ENCODE results near the gene RAP1GAP2. TPM values are rescaled to one million over a fixed set of nuclear protein-coding genes. Genes with fewer than 3 reads are reported as not detected.

RAP1GAP2 gene
- total and polyA plus RNA-seq, 7 experiments from 2014 or later, result 0.54 to 95.6 (median 2.6) TPM

DNA sequence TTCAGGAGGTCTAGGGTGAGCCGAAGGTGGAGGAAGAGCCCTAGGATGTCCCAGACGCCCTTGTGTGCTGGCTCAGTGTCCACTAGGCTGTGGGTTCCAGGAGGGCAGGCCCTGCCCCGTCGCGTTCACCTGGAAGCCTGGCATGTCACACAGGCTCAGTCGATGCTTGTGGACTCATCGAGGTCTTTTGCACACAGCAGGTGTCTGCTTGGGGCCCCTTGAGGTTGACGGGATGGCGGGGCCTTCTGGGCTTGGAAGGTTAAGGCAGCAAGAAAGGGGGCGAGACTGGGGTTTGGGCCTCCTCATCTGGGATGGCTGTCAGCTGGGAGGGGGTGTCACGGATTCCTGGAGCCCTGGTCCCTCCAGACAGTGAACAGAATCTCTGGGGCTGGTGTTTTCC lies 1.9 kb downstream of the RAP1GAP2 start:
- peaks cover 0 to 8% (median 0%) of the 10 kb centered on the region in 3 experiments for H3K36me3 ChIP-seq (ENCODE audit: control insufficient read depth in 2 of 3, insufficient read depth in 3 of 3, low read length in 3 of 3)
- ChIA-PET CTCF (no interaction called here), POLR2A (interaction anchor here (1.2 to 3.8 kb wide), 2 partner anchors 13 to 16 kb away, joined by 10 to 18 read pairs; no protein-coding TSS in a partner anchor)
- peak overlapping the region; percentile 83 to 100 (median 93) for H3K4me3 Mint-ChIP-seq
- ATAC-seq (no peak), DNase-seq (no peak)
- H3K4me3 ChIP-seq (ENCODE audit: low read length), result peak overlapping the region; percentile 87
- peaks cover 36 to 43% of the 10 kb centered on the region in 2 donors for H3K4me1 ChIP-seq (ENCODE audit: control insufficient read depth in 2 of 2, insufficient read depth in 2 of 2, low read length in 2 of 2)
- no peak overlapping the region for H3K27ac ChIP-seq (ENCODE audit: low read depth, low read length)
- H3K9me3 ChIP-seq (ENCODE audit: control insufficient read depth in 2 of 3, low read length in 3 of 3), result no peaks in the 10 kb centered on the region
- H3K4me1 Mint-ChIP-seq, result peaks cover 50 to 82% (median 66%) of the 10 kb centered on the region in 7 donors
- H3K27ac Mint-ChIP-seq, result peak overlapping the region in 4 of 9 donors; percentile 9 to 74 (median 33)
- H3K27me3 Mint-ChIP-seq, result peaks cover 0 to 3% (median 0%) of the 10 kb centered on the region in 5 donors
- intact Hi-C loops (cut with micrococcal nuclease), result no loop called here
- H3K27me3 ChIP-seq (ENCODE audit: control insufficient read depth in 2 of 2, insufficient read depth in 2 of 2, low read length in 2 of 2), result no peaks in the 10 kb centered on the region
- peaks cover 0 to 21% (median 12%) of the 10 kb centered on the region in 5 donors for H3K36me3 Mint-ChIP-seq
- H3K9me3 Mint-ChIP-seq, result no peaks in the 10 kb centered on the region

DNA sequence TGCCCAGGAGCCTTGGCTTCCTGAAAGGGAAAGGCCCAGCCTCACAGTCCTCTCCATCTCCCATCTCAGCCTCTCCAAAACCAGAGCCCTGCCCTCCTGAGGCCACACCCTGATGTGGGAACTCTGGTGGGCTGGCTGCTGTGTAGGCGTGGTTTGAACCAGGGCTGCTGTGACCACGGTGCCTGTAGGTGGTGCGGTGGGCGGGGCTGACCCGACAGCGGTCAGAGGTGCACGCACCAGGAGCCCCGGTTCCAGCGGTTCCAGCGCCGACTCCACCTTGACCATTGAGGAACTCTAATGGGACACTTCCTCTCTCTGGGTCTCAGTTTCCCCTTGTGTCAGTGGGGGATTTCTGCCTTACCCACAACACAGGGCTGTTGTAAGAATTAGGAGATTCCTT lies 2.4 kb downstream of the RAP1GAP2 start:
- Histone ChIP-seq H3K4me3 (ENCODE audit: low read length) (no peak overlapping the region), H3K9me3 (ENCODE audit: control insufficient read depth in 2 of 3, low read length in 3 of 3) (no peaks in the 10 kb centered on the region), H3K27ac (ENCODE audit: low read depth, low read length) (no peak overlapping the region), H3K4me1 (ENCODE audit: control insufficient read depth in 2 of 2, insufficient read depth in 2 of 2, low read length in 2 of 2) (peaks cover 32 to 38% of the 10 kb centered on the region in 2 donors), H3K36me3 (ENCODE audit: control insufficient read depth in 2 of 3, insufficient read depth in 3 of 3, low read length in 3 of 3) (peaks cover 0 to 8% (median 0%) of the 10 kb centered on the region in 3 experiments), H3K27me3 (ENCODE audit: control insufficient read depth in 2 of 2, insufficient read depth in 2 of 2, low read length in 2 of 2) (no peaks in the 10 kb centered on the region)
- peak overlapping the region in 1 of 9 donors; percentile 40 for H3K27ac Mint-ChIP-seq
- POLR2A ChIA-PET, result interaction anchor here (3.8 kb wide), 1 partner anchor 16 kb away, joined by 18 read pairs; no protein-coding TSS in a partner anchor
- peaks cover 0 to 3% (median 0%) of the 10 kb centered on the region in 5 donors for H3K27me3 Mint-ChIP-seq
- no peaks in the 10 kb centered on the region for H3K9me3 Mint-ChIP-seq
- DNase-seq (no peak), ATAC-seq (no peak)
- H3K4me1 Mint-ChIP-seq, result peaks cover 53 to 78% (median 61%) of the 10 kb centered on the region in 7 donors
- peaks cover 0 to 25% (median 12%) of the 10 kb centered on the region in 5 donors for H3K36me3 Mint-ChIP-seq
- H3K4me3 Mint-ChIP-seq, result peak overlapping the region in 2 of 10 donors; percentile 4 to 59
- CTCF ChIA-PET, result no interaction called here
- intact Hi-C loops (cut with micrococcal nuclease), result no loop called here

DNA sequence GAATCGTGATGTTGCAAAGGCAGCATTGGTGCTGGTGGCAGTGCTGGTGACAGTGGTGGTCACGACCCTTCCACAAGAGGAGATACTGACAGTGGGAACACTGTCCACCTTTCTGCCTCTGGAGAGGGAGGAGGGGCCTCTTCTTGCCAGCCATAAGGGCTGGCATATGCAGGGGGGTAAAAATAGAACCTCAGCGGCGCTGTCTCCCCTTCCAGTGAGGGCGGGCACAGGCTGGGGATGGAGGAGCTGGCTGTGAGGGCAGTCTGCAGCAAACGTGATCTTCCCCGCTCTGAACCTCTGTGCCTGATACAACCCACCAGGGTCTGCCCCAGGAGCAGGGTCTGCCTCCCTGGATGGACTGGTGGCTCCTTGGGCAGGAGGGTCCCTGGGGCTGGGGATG lies 3.4 kb downstream of the RAP1GAP2 start:
- H3K27ac Mint-ChIP-seq, result no peak overlapping the region

DNA sequence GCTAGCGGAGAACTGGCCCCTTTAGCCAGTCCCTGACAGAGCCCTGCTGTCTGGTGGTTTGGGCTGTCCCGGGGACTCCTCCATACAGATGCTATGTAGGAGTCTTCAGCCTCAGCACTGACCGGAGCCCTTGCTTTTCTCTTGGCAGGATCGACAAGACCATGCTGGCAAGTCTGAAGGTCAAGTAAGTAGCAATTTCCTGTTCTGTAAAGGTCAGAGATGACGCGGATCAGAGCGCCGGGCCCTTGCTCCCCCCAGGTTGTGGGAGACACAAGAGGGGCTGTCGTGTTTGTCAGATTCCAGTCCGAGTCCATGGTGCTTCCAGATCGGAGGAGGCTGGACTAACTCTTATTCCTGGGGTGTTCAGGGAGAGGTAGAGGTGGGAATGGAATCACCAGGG lies 4.1 kb downstream of the RAP1GAP2 start:
- no peaks in the 10 kb centered on the region for H3K9me3 Mint-ChIP-seq
- intact Hi-C loops (cut with micrococcal nuclease), result no loop called here

More for the DNA sequence above, 3.4 kb downstream of the RAP1GAP2 start:
- Mint-ChIP-seq H3K4me3 (peak overlapping the region in 2 of 10 donors; percentile 4 to 21), H3K27me3 (no peaks in the 10 kb centered on the region), H3K36me3 (peaks cover 0 to 26% (median 12%) of the 10 kb centered on the region in 5 donors), H3K4me1 (peaks cover 44 to 72% (median 53%) of the 10 kb centered on the region in 7 donors), H3K9me3 (no peaks in the 10 kb centered on the region)
- ChIA-PET CTCF (no interaction called here), POLR2A (interaction anchor here (3.8 kb wide), 1 partner anchor 15 kb away, joined by 18 read pairs; no protein-coding TSS in a partner anchor)
- Histone ChIP-seq H3K9me3 (ENCODE audit: control insufficient read depth in 2 of 3, low read length in 3 of 3) (no peaks in the 10 kb centered on the region), H3K27ac (ENCODE audit: low read depth, low read length) (no peak overlapping the region), H3K4me1 (ENCODE audit: control insufficient read depth in 2 of 2, insufficient read depth in 2 of 2, low read length in 2 of 2) (peaks cover 22 to 29% of the 10 kb centered on the region in 2 donors), H3K4me3 (ENCODE audit: low read length) (no peak overlapping the region), H3K36me3 (ENCODE audit: control insufficient read depth in 2 of 3, insufficient read depth in 3 of 3, low read length in 3 of 3) (peaks cover 0 to 12% (median 0%) of the 10 kb centered on the region in 3 experiments), H3K27me3 (ENCODE audit: control insufficient read depth in 2 of 2, insufficient read depth in 2 of 2, low read length in 2 of 2) (no peaks in the 10 kb centered on the region)
- intact Hi-C loops (cut with micrococcal nuclease), result no loop called here
- no peak for ATAC-seq
- no peak for DNase-seq

DNA sequence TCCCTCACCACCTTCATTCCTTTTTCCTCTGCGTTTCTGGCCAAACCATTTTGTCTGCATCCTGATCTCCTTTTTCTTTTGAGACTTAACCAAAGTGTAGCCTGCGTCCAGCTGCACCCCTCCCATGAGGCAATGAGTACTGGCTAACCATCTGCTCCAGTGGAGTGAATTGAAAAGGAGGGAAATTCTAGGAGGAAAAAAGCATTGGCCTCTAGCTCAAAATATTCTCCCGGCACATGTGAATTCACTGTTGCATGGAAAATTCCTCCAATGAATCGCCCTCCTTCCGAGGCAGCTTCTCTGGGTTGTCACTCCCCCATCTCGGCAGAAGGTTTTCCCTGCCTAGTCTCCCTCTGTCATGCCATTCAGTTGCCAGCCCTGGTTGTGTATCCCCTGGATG lies 5.6 kb downstream of the RAP1GAP2 start:
- DNase-seq (no peak), ATAC-seq (no peak)
- H3K27me3 Mint-ChIP-seq, result no peaks in the 10 kb centered on the region
- H3K36me3 ChIP-seq (ENCODE audit: control insufficient read depth in 2 of 3, insufficient read depth in 3 of 3, low read length in 3 of 3), result peaks cover 0 to 12% (median 0%) of the 10 kb centered on the region in 3 experiments
- H3K4me3 Mint-ChIP-seq, result no peak overlapping the region
- H3K36me3 Mint-ChIP-seq, result peaks cover 0 to 23% (median 12%) of the 10 kb centered on the region in 5 donors
- POLR2A ChIA-PET, result interaction anchor here (2.9 kb wide), 1 partner anchor 13 kb away, joined by 12 read pairs; no protein-coding TSS in a partner anchor
- no peaks in the 10 kb centered on the region for H3K9me3 Mint-ChIP-seq
- no peaks in the 10 kb centered on the region for H3K27me3 ChIP-seq (ENCODE audit: control insufficient read depth in 2 of 2, insufficient read depth in 2 of 2, low read length in 2 of 2)
- no peaks in the 10 kb centered on the region for H3K9me3 ChIP-seq (ENCODE audit: control insufficient read depth in 2 of 3, low read length in 3 of 3)
- H3K27ac ChIP-seq (ENCODE audit: low read depth, low read length), result no peak overlapping the region
- CTCF ChIA-PET, result no interaction called here
- H3K27ac Mint-ChIP-seq, result peak overlapping the region in 4 of 9 donors; percentile 13 to 67 (median 32)
- peaks cover 8 to 14% of the 10 kb centered on the region in 2 donors for H3K4me1 ChIP-seq (ENCODE audit: control insufficient read depth in 2 of 2, insufficient read depth in 2 of 2, low read length in 2 of 2)
- H3K4me3 ChIP-seq (ENCODE audit: low read length), result no peak overlapping the region
- H3K4me1 Mint-ChIP-seq, result peaks cover 28 to 54% (median 36%) of the 10 kb centered on the region in 7 donors
- intact Hi-C loops (cut with micrococcal nuclease), result no loop called here

More for the DNA sequence above, 4.1 kb downstream of the RAP1GAP2 start:
- H3K4me1 Mint-ChIP-seq, result peaks cover 40 to 68% (median 50%) of the 10 kb centered on the region in 7 donors
- H3K9me3 ChIP-seq (ENCODE audit: control insufficient read depth in 2 of 3, low read length in 3 of 3), result no peaks in the 10 kb centered on the region
- peaks cover 0 to 12% (median 0%) of the 10 kb centered on the region in 3 experiments for H3K36me3 ChIP-seq (ENCODE audit: control insufficient read depth in 2 of 3, insufficient read depth in 3 of 3, low read length in 3 of 3)
- no peak overlapping the region for H3K4me3 Mint-ChIP-seq
- no peaks in the 10 kb centered on the region for H3K27me3 Mint-ChIP-seq
- peak overlapping the region in 1 of 9 donors; percentile 41 for H3K27ac Mint-ChIP-seq
- ChIA-PET CTCF (no interaction called here), POLR2A (interaction anchor here (3.8 kb wide), 1 partner anchor 14 kb away, joined by 18 read pairs; no protein-coding TSS in a partner anchor)
- ATAC-seq, result no peak
- peaks cover 15 to 21% of the 10 kb centered on the region in 2 donors for H3K4me1 ChIP-seq (ENCODE audit: control insufficient read depth in 2 of 2, insufficient read depth in 2 of 2, low read length in 2 of 2)
- DNase-seq, result no peak
- H3K27me3 ChIP-seq (ENCODE audit: control insufficient read depth in 2 of 2, insufficient read depth in 2 of 2, low read length in 2 of 2), result no peaks in the 10 kb centered on the region
- no peak overlapping the region for H3K27ac ChIP-seq (ENCODE audit: low read depth, low read length)
- H3K36me3 Mint-ChIP-seq, result peaks cover 0 to 26% (median 12%) of the 10 kb centered on the region in 5 donors
- no peak overlapping the region for H3K4me3 ChIP-seq (ENCODE audit: low read length)

DNA sequence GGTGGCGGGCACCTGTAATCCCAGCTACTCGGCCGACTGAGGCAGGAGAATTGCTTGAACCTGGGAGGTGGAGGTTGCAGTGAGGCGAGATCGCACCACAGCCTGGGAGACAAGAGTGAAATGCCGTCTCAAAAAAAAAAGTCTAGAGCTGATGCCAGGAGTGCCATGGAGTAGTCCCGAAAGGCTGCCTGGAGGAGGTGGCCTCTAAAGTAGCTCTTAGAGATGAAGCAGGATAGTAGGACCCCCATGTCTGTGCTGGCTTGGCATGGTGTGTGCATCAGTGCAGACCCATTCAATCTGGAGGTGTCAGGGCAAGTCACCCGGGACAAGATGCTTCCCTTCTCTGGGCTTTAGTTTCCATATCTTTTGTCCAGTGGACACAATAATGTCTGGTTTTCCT lies 6.3 kb downstream of the RAP1GAP2 start:
- DNase-seq (no peak), ATAC-seq (no peak)
- Mint-ChIP-seq H3K36me3 (peaks cover 0 to 23% (median 12%) of the 10 kb centered on the region in 5 donors), H3K4me1 (peaks cover 21 to 54% (median 31%) of the 10 kb centered on the region in 7 donors), H3K27me3 (no peaks in the 10 kb centered on the region), H3K9me3 (no peaks in the 10 kb centered on the region), H3K27ac (peak overlapping the region in 1 of 9 donors; percentile 17), H3K4me3 (no peak overlapping the region)
- Histone ChIP-seq H3K36me3 (ENCODE audit: control insufficient read depth in 2 of 3, insufficient read depth in 3 of 3, low read length in 3 of 3) (peaks cover 0 to 12% (median 0%) of the 10 kb centered on the region in 3 experiments), H3K27ac (ENCODE audit: low read depth, low read length) (no peak overlapping the region), H3K27me3 (ENCODE audit: control insufficient read depth in 2 of 2, insufficient read depth in 2 of 2, low read length in 2 of 2) (no peaks in the 10 kb centered on the region), H3K4me1 (ENCODE audit: control insufficient read depth in 2 of 2, insufficient read depth in 2 of 2, low read length in 2 of 2) (peaks cover 7% of the 10 kb centered on the region in 2 donors), H3K9me3 (ENCODE audit: control insufficient read depth in 2 of 3, low read length in 3 of 3) (no peaks in the 10 kb centered on the region), H3K4me3 (ENCODE audit: low read length) (no peak overlapping the region)
- POLR2A ChIA-PET, result interaction anchor here (0.7 to 2.9 kb wide), 4 partner anchors 9 to 369 kb away, joined by 4 to 12 read pairs (median 6); no protein-coding TSS in a partner anchor
- intact Hi-C loops (cut with micrococcal nuclease), result no loop called here
- CTCF ChIA-PET, result interaction anchor here (1.0 to 1.2 kb wide), 2 partner anchors 12 to 36 kb away, joined by 3 read pairs; no protein-coding TSS in a partner anchor
